ENCODE results near the gene TUBGCP3. TPM values are rescaled to one million over a fixed set of nuclear protein-coding genes. Genes with fewer than 3 reads are reported as not detected.

The TUBGCP3 gene
- total and polyA plus RNA-seq, 9 of the 15 experiments (the other 6 are each of a cell fraction or from before 2014, with no cell fraction given) = 3.0 to 24.8 (median 15.2) TPM

DNA sequence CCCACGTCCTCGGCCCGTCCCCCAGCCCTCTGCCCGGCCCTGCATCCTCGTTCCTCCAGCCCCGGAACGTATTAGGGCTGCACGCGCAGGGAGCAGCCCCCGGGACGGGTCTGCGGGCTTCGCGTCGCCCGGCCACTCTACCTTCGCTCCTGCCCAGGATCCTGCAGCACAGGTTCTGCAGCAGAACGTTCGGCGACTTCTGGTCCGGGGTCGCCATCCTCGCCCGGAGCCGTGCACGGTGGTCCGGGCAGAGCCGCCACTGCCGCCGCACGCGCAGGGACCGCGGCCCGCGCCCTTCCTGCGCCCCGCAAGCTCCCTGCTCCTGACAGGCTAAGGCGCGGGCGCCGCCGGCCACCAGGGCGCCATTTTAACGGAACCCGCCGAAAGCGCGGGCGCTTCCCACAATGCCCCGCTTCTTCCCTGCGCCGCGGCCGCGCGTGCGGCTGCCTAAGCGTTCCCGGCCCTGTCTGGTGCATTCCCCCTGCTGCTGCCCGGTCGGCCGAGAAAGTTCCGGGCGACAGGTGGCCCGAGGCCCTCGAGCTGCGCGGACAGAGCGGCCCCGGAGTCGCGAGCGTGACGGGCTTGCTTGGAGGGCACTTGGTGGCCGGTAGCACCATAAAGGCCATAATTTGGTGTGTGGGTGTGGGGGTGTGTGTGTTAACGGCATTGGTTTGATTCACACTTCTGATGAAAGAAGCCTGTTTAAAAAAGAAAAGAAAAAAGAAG, at the start of gene TUBGCP3 (continued):
- TF ChIP-seq, protein P1, sequence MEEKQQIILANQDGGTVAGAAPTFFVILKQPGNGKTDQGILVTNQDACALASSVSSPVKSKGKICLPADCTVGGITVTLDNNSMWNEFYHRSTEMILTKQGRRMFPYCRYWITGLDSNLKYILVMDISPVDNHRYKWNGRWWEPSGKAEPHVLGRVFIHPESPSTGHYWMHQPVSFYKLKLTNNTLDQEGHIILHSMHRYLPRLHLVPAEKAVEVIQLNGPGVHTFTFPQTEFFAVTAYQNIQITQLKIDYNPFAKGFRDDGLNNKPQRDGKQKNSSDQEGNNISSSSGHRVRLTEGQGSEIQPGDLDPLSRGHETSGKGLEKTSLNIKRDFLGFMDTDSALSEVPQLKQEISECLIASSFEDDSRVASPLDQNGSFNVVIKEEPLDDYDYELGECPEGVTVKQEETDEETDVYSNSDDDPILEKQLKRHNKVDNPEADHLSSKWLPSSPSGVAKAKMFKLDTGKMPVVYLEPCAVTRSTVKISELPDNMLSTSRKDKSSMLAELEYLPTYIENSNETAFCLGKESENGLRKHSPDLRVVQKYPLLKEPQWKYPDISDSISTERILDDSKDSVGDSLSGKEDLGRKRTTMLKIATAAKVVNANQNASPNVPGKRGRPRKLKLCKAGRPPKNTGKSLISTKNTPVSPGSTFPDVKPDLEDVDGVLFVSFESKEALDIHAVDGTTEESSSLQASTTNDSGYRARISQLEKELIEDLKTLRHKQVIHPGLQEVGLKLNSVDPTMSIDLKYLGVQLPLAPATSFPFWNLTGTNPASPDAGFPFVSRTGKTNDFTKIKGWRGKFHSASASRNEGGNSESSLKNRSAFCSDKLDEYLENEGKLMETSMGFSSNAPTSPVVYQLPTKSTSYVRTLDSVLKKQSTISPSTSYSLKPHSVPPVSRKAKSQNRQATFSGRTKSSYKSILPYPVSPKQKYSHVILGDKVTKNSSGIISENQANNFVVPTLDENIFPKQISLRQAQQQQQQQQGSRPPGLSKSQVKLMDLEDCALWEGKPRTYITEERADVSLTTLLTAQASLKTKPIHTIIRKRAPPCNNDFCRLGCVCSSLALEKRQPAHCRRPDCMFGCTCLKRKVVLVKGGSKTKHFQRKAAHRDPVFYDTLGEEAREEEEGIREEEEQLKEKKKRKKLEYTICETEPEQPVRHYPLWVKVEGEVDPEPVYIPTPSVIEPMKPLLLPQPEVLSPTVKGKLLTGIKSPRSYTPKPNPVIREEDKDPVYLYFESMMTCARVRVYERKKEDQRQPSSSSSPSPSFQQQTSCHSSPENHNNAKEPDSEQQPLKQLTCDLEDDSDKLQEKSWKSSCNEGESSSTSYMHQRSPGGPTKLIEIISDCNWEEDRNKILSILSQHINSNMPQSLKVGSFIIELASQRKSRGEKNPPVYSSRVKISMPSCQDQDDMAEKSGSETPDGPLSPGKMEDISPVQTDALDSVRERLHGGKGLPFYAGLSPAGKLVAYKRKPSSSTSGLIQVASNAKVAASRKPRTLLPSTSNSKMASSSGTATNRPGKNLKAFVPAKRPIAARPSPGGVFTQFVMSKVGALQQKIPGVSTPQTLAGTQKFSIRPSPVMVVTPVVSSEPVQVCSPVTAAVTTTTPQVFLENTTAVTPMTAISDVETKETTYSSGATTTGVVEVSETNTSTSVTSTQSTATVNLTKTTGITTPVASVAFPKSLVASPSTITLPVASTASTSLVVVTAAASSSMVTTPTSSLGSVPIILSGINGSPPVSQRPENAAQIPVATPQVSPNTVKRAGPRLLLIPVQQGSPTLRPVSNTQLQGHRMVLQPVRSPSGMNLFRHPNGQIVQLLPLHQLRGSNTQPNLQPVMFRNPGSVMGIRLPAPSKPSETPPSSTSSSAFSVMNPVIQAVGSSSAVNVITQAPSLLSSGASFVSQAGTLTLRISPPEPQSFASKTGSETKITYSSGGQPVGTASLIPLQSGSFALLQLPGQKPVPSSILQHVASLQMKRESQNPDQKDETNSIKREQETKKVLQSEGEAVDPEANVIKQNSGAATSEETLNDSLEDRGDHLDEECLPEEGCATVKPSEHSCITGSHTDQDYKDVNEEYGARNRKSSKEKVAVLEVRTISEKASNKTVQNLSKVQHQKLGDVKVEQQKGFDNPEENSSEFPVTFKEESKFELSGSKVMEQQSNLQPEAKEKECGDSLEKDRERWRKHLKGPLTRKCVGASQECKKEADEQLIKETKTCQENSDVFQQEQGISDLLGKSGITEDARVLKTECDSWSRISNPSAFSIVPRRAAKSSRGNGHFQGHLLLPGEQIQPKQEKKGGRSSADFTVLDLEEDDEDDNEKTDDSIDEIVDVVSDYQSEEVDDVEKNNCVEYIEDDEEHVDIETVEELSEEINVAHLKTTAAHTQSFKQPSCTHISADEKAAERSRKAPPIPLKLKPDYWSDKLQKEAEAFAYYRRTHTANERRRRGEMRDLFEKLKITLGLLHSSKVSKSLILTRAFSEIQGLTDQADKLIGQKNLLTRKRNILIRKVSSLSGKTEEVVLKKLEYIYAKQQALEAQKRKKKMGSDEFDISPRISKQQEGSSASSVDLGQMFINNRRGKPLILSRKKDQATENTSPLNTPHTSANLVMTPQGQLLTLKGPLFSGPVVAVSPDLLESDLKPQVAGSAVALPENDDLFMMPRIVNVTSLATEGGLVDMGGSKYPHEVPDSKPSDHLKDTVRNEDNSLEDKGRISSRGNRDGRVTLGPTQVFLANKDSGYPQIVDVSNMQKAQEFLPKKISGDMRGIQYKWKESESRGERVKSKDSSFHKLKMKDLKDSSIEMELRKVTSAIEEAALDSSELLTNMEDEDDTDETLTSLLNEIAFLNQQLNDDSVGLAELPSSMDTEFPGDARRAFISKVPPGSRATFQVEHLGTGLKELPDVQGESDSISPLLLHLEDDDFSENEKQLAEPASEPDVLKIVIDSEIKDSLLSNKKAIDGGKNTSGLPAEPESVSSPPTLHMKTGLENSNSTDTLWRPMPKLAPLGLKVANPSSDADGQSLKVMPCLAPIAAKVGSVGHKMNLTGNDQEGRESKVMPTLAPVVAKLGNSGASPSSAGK (IDR thresholded peaks at IDR 0.05) = peak; percentile 97
- no peak; the same call in 1 of the 2 replicates for TF ChIP-seq ZNF12 (CRISPR knock-in tag; IDR thresholded peaks at IDR 0.05)
- TF ChIP-seq, protein P2, sequence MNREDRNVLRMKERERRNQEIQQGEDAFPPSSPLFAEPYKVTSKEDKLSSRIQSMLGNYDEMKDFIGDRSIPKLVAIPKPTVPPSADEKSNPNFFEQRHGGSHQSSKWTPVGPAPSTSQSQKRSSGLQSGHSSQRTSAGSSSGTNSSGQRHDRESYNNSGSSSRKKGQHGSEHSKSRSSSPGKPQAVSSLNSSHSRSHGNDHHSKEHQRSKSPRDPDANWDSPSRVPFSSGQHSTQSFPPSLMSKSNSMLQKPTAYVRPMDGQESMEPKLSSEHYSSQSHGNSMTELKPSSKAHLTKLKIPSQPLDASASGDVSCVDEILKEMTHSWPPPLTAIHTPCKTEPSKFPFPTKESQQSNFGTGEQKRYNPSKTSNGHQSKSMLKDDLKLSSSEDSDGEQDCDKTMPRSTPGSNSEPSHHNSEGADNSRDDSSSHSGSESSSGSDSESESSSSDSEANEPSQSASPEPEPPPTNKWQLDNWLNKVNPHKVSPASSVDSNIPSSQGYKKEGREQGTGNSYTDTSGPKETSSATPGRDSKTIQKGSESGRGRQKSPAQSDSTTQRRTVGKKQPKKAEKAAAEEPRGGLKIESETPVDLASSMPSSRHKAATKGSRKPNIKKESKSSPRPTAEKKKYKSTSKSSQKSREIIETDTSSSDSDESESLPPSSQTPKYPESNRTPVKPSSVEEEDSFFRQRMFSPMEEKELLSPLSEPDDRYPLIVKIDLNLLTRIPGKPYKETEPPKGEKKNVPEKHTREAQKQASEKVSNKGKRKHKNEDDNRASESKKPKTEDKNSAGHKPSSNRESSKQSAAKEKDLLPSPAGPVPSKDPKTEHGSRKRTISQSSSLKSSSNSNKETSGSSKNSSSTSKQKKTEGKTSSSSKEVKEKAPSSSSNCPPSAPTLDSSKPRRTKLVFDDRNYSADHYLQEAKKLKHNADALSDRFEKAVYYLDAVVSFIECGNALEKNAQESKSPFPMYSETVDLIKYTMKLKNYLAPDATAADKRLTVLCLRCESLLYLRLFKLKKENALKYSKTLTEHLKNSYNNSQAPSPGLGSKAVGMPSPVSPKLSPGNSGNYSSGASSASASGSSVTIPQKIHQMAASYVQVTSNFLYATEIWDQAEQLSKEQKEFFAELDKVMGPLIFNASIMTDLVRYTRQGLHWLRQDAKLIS (CRISPR knock-in tag; IDR thresholded peaks at IDR 0.05) = peak; percentile 86; the same call in 1 of the 2 replicates
- peak; percentile 91 for TF ChIP-seq CXXC5 (CRISPR knock-in tag; IDR thresholded peaks at IDR 0.05)
- TF ChIP-seq, protein P3, sequence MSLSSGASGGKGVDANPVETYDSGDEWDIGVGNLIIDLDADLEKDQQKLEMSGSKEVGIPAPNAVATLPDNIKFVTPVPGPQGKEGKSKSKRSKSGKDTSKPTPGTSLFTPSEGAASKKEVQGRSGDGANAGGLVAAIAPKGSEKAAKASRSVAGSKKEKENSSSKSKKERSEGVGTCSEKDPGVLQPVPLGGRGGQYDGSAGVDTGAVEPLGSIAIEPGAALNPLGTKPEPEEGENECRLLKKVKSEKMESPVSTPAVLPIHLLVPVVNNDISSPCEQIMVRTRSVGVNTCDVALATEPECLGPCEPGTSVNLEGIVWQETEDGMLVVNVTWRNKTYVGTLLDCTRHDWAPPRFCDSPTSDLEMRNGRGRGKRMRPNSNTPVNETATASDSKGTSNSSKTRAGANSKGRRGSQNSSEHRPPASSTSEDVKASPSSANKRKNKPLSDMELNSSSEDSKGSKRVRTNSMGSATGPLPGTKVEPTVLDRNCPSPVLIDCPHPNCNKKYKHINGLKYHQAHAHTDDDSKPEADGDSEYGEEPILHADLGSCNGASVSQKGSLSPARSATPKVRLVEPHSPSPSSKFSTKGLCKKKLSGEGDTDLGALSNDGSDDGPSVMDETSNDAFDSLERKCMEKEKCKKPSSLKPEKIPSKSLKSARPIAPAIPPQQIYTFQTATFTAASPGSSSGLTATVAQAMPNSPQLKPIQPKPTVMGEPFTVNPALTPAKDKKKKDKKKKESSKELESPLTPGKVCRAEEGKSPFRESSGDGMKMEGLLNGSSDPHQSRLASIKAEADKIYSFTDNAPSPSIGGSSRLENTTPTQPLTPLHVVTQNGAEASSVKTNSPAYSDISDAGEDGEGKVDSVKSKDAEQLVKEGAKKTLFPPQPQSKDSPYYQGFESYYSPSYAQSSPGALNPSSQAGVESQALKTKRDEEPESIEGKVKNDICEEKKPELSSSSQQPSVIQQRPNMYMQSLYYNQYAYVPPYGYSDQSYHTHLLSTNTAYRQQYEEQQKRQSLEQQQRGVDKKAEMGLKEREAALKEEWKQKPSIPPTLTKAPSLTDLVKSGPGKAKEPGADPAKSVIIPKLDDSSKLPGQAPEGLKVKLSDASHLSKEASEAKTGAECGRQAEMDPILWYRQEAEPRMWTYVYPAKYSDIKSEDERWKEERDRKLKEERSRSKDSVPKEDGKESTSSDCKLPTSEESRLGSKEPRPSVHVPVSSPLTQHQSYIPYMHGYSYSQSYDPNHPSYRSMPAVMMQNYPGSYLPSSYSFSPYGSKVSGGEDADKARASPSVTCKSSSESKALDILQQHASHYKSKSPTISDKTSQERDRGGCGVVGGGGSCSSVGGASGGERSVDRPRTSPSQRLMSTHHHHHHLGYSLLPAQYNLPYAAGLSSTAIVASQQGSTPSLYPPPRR (CRISPR knock-in tag; IDR thresholded peaks at IDR 0.05; ENCODE audit: borderline replicate concordance) = no peak
